Lower leg skin (tissue), 4 donors: ENCODE data around the gene HK1. TPM values are rescaled to one million over a fixed set of nuclear protein-coding genes. Genes with fewer than 3 reads are reported as not detected.

Experiments used
- DNase-seq, 2 donors: peaks; one replicate each; pipeline ENCODE4 v3.0.0-alpha.2; 2019; ENCODE audit warnings: low spot score in 2 of 2
- H3K4me3 ChIP-seq: fragments of 200-600 bp; sonication (generic); 2 replicates; pipeline ENCODE4 v1.5.1; 2017; ENCODE audit warnings: mild to moderate bottlenecking, low read depth; ENCODE audit not compliant: poor library complexity, severe bottlenecking
- POLR2A ChIP-seq, 2 donors: fragments of 450-650 bp; IDR thresholded peaks; one replicate each; pipeline ENCODE4 v1.6.1; 2016 to 2017; ENCODE audit warnings: antibody characterized with exemption in 2 of 2, mild to moderate bottlenecking in 1 of 2, moderate library complexity in 1 of 2
- WGBS, 2 donors: methylation state at CpG; one replicate each; pipeline ENCODE4 v1.1.5; 2018; 5-methylcytosine and 5-hydroxymethylcytosine counted together
- intact Hi-C: fragments of 100-400 bp; cut with DNase I; formaldehyde crosslinking; loops from one replicate; pipeline ENCODE4 v1.15.0; 2023; ENCODE audit warnings: low total_unique reads
- total RNA-seq, 4 donors: library from RNA; depleted of rRNA; stranded (reverse); fragments of >200 nt; gene quantifications; one replicate each; pipeline ENCODE4 v1.1.0, GENCODE V29; 2016
- TF ChIP-seq, protein P1 (sequence below), 3 donors: fragments of 450-650 bp; IDR thresholded peaks; one replicate each; pipeline ENCODE4 v1.5.1; 2016; ENCODE audit warnings: antibody characterized with exemption in 3 of 3, mild to moderate bottlenecking in 3 of 3, moderate library complexity in 2 of 3

The HK1 gene
- total RNA-seq, 4 donors from 2014 or later: 117 to 162 (median 158) TPM

DNA sequence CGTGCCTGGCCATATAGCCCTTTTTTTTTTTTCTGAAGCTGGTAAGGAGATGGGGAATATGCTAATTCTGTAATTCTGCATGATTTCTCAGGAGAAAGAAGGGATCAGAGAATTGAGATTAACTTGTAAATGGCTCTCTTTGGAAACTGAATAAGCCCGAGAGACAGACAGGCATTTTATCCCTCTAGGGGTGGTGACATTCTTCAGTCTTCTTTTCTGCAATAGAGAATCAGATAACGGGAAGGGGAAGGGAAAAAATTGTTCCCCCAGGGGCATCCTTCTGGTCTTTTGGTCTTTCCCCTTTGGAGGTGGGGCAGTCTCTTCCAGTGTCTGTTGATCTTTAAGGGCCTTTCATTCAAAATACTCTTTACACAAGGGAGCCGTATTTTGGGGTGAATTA, 34.2 kb downstream of the HK1 start:
- intact Hi-C loops: no loop called here
- TF ChIP-seq, protein P1, sequence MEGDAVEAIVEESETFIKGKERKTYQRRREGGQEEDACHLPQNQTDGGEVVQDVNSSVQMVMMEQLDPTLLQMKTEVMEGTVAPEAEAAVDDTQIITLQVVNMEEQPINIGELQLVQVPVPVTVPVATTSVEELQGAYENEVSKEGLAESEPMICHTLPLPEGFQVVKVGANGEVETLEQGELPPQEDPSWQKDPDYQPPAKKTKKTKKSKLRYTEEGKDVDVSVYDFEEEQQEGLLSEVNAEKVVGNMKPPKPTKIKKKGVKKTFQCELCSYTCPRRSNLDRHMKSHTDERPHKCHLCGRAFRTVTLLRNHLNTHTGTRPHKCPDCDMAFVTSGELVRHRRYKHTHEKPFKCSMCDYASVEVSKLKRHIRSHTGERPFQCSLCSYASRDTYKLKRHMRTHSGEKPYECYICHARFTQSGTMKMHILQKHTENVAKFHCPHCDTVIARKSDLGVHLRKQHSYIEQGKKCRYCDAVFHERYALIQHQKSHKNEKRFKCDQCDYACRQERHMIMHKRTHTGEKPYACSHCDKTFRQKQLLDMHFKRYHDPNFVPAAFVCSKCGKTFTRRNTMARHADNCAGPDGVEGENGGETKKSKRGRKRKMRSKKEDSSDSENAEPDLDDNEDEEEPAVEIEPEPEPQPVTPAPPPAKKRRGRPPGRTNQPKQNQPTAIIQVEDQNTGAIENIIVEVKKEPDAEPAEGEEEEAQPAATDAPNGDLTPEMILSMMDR (IDR thresholded peaks at IDR 0.05): no peak
- TF ChIP-seq POLR2A (IDR thresholded peaks at IDR 0.05): no peak
- WGBS, 2 donors: 74 to 79% methylated on average over 4 of the region's 4 CpGs
- DNase-seq: no peak
- H3K4me3 ChIP-seq: no peak overlapping the region

DNA sequence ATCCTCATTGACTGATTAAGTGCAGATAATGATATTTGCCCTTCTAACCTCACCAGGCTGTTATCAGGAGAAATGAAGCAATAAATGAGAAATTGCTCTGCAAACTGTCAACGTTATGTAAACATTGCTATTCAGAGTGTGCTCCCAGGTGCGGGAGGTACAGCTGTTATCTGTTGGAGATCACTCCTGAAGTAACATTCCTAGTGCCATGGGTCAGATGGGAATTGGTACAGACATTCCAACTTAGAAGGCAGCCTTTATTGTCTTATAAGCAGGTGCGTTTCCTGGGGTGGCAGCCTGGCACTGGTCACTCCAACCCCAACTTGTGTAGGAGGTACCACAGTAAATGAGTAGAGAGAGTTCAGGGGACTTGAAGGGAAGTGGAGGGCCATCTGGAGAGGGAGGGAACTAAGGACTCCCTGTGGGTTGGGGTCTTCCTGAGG, 36.8 kb downstream of the HK1 start:
- TF ChIP-seq, protein P1 (IDR thresholded peaks at IDR 0.05): no peak
- no peak for TF ChIP-seq POLR2A (IDR thresholded peaks at IDR 0.05)
- DNase-seq: no peak
- 80 to 81% methylated on average over 3 of the region's 3 CpGs for WGBS, 2 donors
- intact Hi-C loops: no loop called here
- H3K4me3 ChIP-seq: no peak overlapping the region

DNA sequence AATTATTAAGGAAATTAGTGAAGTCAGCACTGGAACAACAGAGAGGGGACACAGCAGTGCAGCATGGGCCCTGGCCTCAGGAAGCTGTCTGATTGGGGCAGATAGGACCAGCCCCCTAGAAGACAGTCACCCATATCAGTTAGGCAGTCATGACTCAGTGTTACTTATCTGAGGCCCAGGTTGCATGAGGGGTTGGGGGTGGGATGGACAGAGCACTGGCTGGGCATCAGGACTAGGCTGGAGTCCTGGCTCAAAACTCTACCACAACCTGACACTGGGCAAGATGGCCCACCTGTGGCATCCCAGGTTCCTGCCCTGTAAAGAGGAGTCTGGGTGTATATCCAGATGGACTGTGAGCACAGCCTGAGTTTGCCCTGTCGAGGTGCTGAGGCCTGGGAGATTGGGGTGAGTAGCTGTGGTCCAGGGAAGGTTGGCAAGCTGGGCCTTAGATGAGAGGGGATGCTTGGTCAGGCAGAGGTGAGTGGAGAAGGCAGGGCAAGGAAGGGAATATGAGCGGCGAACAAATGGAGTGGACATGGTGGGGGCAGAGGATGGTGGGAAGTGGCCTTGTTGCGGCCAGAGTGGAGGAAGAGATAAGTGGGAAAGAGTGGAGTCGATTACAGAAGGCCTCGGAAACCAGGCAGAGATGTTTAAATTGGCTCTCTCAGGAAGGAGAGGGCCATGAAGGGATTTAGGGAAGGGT, 37.5 kb downstream of the HK1 start:
- intact Hi-C loops: no loop called here
- no peak overlapping the region for H3K4me3 ChIP-seq
- TF ChIP-seq POLR2A (IDR thresholded peaks at IDR 0.05): no peak
- TF ChIP-seq, protein P1 (IDR thresholded peaks at IDR 0.05): no peak
- DNase-seq: no peak
- 90 to 93% methylated on average over 6 of the region's 6 CpGs for WGBS, 2 donors

DNA sequence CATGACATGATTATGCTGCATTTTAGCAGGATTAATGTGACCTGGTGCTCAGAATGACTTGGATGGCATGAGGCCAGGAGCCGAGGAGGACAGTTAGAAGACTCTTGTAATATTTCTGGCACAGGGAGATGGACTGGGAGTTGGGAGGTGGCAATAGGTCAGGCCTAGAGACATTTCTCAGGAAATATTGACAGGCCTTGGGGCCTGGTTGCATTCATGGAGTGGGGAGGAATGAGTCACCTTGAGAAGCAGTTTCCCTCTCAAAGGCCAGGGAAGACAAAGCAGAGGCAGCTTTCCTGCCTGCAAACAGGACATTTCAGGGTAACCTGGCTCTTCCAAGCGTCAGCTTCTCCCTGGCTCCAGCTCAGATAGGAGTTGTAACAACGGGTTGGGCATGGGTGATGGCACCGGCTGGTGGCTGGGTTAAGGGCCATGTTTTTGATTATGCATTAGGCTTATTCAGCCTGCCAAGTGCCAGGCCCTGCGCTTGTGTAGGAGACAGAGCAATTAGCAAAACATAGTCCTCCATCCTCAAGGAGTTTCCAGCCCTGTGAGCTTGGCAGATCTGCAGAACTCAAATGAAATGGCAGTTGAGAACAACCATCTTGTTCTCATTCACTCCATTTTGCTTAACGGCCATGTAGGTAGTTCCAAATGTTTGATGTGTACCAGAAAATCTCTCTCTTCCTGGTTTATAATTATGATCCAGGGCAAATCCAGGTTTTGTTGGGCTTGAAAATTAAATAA, 38.2 kb downstream of the HK1 start:
- no peak for TF ChIP-seq POLR2A (IDR thresholded peaks at IDR 0.05)
- TF ChIP-seq, protein P1 (IDR thresholded peaks at IDR 0.05): no peak
- no peak overlapping the region for H3K4me3 ChIP-seq
- intact Hi-C loops: no loop called here
- 33 to 59% methylated on average over 5 to 6 of the region's 6 CpGs for WGBS, 2 donors
- DNase-seq: no peak

DNA sequence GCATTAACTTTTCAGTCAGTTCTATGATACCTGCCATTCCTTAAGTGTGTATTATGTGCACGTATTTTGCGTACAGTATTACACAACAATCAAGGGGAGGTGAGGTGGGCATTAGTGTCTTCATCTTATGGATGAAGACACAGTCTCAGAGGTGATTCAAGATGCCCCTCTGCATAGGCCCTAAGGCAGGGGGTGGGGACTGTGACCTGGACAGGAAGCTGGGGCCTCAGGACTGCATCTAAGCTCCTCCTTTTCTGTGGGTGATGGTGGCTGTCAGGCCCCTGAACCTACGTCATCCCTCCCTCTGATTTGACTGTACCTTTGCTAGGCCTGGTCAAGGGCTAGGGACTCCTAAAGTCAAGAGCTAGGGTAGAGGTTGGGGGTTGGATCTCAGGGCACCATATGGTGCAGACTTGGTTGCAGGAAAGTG, 38.9 kb downstream of the HK1 start:
- intact Hi-C loops: no loop called here
- H3K4me3 ChIP-seq: no peak overlapping the region
- no peak for DNase-seq
- TF ChIP-seq, protein P1 (IDR thresholded peaks at IDR 0.05): no peak
- TF ChIP-seq POLR2A (IDR thresholded peaks at IDR 0.05): no peak
- WGBS, 2 donors: 81 to 87% methylated on average over 3 of the region's 3 CpGs
